Kidney tubule cell (primary cell): ENCODE measurements around the gene MORC1.
A peak's percentile ranks its signal among the peaks of the same experiment; 100 is the strongest.

Experiments used
- DNase-seq: peaks from one replicate; pipeline ENCODE4 v3.0.0-alpha.2; 2018; ENCODE audit warnings: low spot score

The MORC1 gene

GRCh38 chr3:108946292-108947285 is 171.3 kb downstream of the MORC1 start:
- DNase-seq: peak; percentile 87

DNA sequence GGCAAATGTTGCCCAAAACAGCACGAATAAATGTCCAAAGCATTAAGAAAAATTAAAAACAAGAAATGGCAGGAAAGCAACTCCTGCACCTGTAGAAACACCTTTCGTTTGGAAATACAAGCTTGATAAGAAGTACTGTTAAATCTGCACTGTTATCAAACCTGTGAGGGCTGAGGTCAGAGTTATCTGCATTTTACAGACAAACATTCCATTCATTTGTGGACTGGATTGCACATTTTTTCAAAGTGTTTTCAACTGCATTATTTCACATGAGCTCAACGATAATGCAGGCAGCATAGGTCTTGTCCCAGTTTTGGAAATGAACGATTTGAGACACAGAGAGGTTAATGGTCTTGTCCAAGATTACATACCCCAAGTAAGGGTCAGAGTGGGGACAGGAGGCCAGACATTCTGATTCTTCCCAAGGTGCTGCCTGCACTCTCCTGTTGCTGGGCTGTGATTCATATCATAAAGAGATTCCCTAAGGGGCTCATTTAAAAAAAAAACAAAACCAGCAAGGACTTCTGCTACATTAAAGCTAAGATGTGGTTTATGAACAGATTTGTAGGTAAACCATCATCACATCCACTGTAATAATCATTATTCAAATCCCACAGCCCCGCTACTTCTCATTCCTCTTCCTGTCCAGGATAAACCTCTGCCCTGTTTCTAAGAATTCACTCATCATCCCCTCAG is 177.2 kb downstream of the MORC1 start:
- peak; percentile 65 for DNase-seq

GRCh38 chr3:108940166-108940565 is 177.8 kb downstream of the MORC1 start:
- peak; percentile 77 for DNase-seq

GRCh38 chr3:108936924-108937689 is 180.8 kb downstream of the MORC1 start:
- no peak for DNase-seq

- DNase-seq: no peak
Measured at GRCh38 chr3:108931035-108931434, 186.9 kb downstream of the MORC1 start.

DNA sequence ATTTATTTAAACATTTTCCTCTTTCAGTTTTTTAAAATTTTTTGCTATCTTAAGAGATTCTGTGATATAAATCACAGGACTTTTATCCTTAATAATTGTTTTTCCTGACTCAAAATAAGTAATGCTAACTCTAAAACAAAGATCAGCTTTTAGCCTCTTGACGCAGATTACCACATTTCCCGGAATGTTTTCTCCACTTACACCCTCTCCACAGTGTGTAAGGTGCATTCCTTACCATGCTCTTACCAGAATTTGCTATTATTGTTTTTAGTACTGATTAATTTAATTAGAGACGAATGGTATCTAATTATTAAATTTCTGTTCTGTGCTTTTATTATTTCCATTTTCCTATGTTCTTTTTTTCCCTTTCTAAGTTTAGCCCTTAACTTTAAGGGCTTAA is 199.1 kb downstream of the MORC1 start:
- DNase-seq: no peak

- DNase-seq: peak; percentile 70
Measured at GRCh38 chr3:108914774-108915641, 202.9 kb downstream of the MORC1 start.

DNA sequence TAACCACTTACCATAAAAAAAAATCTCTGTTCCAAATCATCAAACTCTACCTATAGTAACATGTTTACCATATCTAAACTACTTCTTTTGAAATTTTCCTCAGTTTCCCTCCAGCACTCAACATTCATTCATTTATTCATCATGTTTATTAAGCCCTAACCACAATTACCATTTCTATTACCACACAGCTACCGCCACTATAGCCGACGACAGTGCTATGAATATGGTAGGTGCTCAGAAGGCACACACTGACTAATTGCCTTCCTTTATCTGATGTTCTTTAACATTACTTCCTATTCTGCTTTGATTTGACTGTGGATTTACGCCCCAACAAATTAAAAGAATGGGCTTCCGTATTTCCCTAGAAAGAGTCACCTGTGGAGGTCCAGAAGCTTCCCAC is 208.1 kb downstream of the MORC1 start:
- DNase-seq: no peak
